Activated T-cell treated with anti-CD3 and anti-CD28 coated beads for 1 hour (primary cell): ENCODE measurements around the gene TMEM191B.
"Not testable (repeated sequence)": the region's sequence is repeated elsewhere in the genome, so short reads cannot be mapped to it uniquely, and the experiment has no call there.

Experiments
- DNase-seq: peaks from one replicate; pipeline ENCODE4 v3.0.0-alpha.2; 2020; ENCODE audit warnings: low read depth

TMEM191B gene

GRCh38 chr22:18527752-18528596, at the start of gene TMEM191B:
Gene TMEM191B, plus strand, starts transcription at chr22:18527802. Its CDS starts 179 bp downstream, at chr22:18527981.
- DNase-seq: not testable (repeated sequence)

GRCh38 chr22:18496227-18496626, 31.4 kb upstream of the TMEM191B start:
- not testable (repeated sequence) for DNase-seq

- DNase-seq: not testable (repeated sequence)
Measured at GRCh38 chr22:18511327-18511726, 16.3 kb upstream of the TMEM191B start.

- not testable (repeated sequence) for DNase-seq
Measured at GRCh38 chr22:18512378-18512777, 15.2 kb upstream of the TMEM191B start.

- DNase-seq: not testable (repeated sequence)
Measured at GRCh38 chr22:18513454-18513853, 14.1 kb upstream of the TMEM191B start.

- not testable (repeated sequence) for DNase-seq
Measured at GRCh38 chr22:18518061-18518460, 9.5 kb upstream of the TMEM191B start, which contains the start of gene GGTLC3. Gene GGTLC3, minus strand, starts transcription at chr22:18518161. Its CDS starts 264 bp downstream, at chr22:18517897.

- not testable (repeated sequence) for DNase-seq
Measured at GRCh38 chr22:18522762-18523161, 4.8 kb upstream of the TMEM191B start.

GRCh38 chr22:18523328-18523727, 4.3 kb upstream of the TMEM191B start:
- not testable (repeated sequence) for DNase-seq

- DNase-seq: peak; percentile 96
Measured at GRCh38 chr22:18528597-18529415, 1.2 kb downstream of the TMEM191B start.

- not testable (repeated sequence) for DNase-seq
Measured at GRCh38 chr22:18529416-18530145, 2.0 kb downstream of the TMEM191B start.

- not testable (repeated sequence) for DNase-seq
Measured at GRCh38 chr22:18533633-18534032, 6.0 kb downstream of the TMEM191B start.

- DNase-seq: not testable (repeated sequence)
Measured at GRCh38 chr22:18534315-18534714, 6.7 kb downstream of the TMEM191B start.

GRCh38 chr22:18539994-18540393, 12.4 kb downstream of the TMEM191B start:
- DNase-seq: not testable (repeated sequence)

GRCh38 chr22:18543400-18543799, 15.8 kb downstream of the TMEM191B start:
- not testable (repeated sequence) for DNase-seq

GRCh38 chr22:18544615-18545014, 17.0 kb downstream of the TMEM191B start:
- DNase-seq: not testable (repeated sequence)

GRCh38 chr22:18549458-18550179, 22.0 kb downstream of the TMEM191B start:
- DNase-seq: not testable (repeated sequence)

- not testable (repeated sequence) for DNase-seq
Measured at GRCh38 chr22:18551046-18551445, 23.4 kb downstream of the TMEM191B start.

- not testable (repeated sequence) for DNase-seq
Measured at GRCh38 chr22:18552839-18553597, 25.4 kb downstream of the TMEM191B start.

- not testable (repeated sequence) for DNase-seq
Measured at GRCh38 chr22:18554280-18555256, 27.0 kb downstream of the TMEM191B start.
